HCT116 (cell line): ENCODE results near the gene RPTOR. TPM values are rescaled to one million over a fixed set of nuclear protein-coding genes. Genes with fewer than 3 reads are reported as not detected.

Experiments
- ATAC-seq: fragments of 200-7000 bp; cut with Tn5 transposase; 2 replicates; pipeline ENCODE4 v1.9.1; 2020; ENCODE audit warnings: mild to moderate bottlenecking, moderate library complexity
- BruUV-seq: library from RNA; stranded (reverse); fragments of 400-500 nt; replicated peaks from 2 replicates; lab custom pipeline; 2021; lab: Mats Ljungman, UMichigan
- CTCF ChIA-PET: fragments of 300-600 bp; sonication (Branson Sonifier 250); formaldehyde crosslinking; loops from one replicate; lab custom pipeline; 2021; ENCODE audit warnings: antibody characterized with exemption; lab: Charles Lee
- POLR2A ChIA-PET: fragments of 300-600, 350-600 bp; sonication (Branson Sonifier 250); formaldehyde crosslinking; loops from one replicate; lab custom pipeline; 2021; ENCODE audit warnings: antibody characterized with exemption; lab: Charles Lee
- RAD21 ChIA-PET, 2 experiments: fragments of 300-600 bp; sonication (Branson Sonifier 250); formaldehyde crosslinking; loops; one replicate each; lab custom pipeline; 2023; ENCODE audit warnings: low total read pairs in 2 of 2; ENCODE audit not compliant: uncharacterized antibody in 2 of 2, unreplicated experiment in 2 of 2, low non-redundant PET in 1 of 2; lab: Charles Lee
- DNase-seq: peaks from one replicate; pipeline ENCODE4 v3.0.0-alpha.2; 2010; ENCODE audit warnings: low read depth, low spot score
- H2AFZ ChIP-seq: fragments of 200-600 bp; shearing (Covaris generic), sonication (generic); 2 replicates; pipeline ENCODE4 v1.6.1; 2017; ENCODE audit warnings: low read depth, mixed run types, mixed read lengths, antibody characterized with exemption, low read length; ENCODE audit not compliant: poor library complexity, severe bottlenecking
- H3K27ac ChIP-seq: 2 replicates; pipeline ENCODE4 v1.5.1; 2012; ENCODE audit warnings: low read depth, low read length
- H3K27me3 ChIP-seq: fragments of 200-600 bp; sonication (generic); 2 replicates; pipeline ENCODE4 v1.6.1; 2016; ENCODE audit warnings: mixed run types, low read length, mixed read lengths; ENCODE audit not compliant: insufficient read depth
- H3K36me3 ChIP-seq, 2 experiments: fragments of 200-500 bp in 1 of 2; fragments of 200-600 bp in 1 of 2; sonication (Bioruptor generic) in 1 of 2; sonication (generic) in 1 of 2; 2 replicates each; pipeline versions ENCODE4 v1.5.1 to v1.6.1; 2014 to 2016; ENCODE audit warnings: low read length in 2 of 2, inconsistent platforms in 1 of 2, mixed read lengths in 1 of 2, mixed run types in 1 of 2; ENCODE audit not compliant: insufficient read depth in 2 of 2, control insufficient read depth in 1 of 2
- H3K4me1 ChIP-seq, 2 experiments: fragments of 200-600 bp in 1 of 2; sonication (generic) in 1 of 2; 2 replicates each; pipeline versions ENCODE4 v1.5.1 to v1.6.1; 2012 to 2017; ENCODE audit warnings: low read length in 2 of 2, inconsistent platforms in 1 of 2, mild to moderate bottlenecking in 1 of 2, mixed read lengths in 1 of 2, mixed run types in 1 of 2, moderate library complexity in 1 of 2; ENCODE audit not compliant: insufficient read depth in 2 of 2, control insufficient read depth in 1 of 2
- H3K4me2 ChIP-seq: fragments of 200-600 bp; sonication (generic); 2 replicates; pipeline ENCODE4 v1.6.1; 2017; ENCODE audit warnings: mixed run types, low read length, mixed read lengths
- H3K4me3 ChIP-seq, 2 experiments: fragments of 200-600 bp in 1 of 2; sonication (generic) in 1 of 2; replicated peaks in 1 of 2; 2 replicates each; pipeline ENCODE4 v1.5.1; 2011 to 2016; ENCODE audit warnings: low read length in 2 of 2, control low read depth in 1 of 2, low read depth in 1 of 2, mild to moderate bottlenecking in 1 of 2, mixed read lengths in 1 of 2, mixed run types in 1 of 2
- H3K79me2 ChIP-seq: fragments of 200-600 bp; sonication (generic); 2 replicates; pipeline ENCODE4 v1.6.1; 2017; ENCODE audit warnings: mild to moderate bottlenecking, mixed run types, low read length, moderate library complexity, mixed read lengths; ENCODE audit not compliant: insufficient read depth
- H3K9ac ChIP-seq: fragments of 200-600 bp; sonication (generic); 2 replicates; pipeline ENCODE4 v1.6.1; 2016; ENCODE audit warnings: low read length, mixed read lengths
- H3K9me2 ChIP-seq: fragments of 200-600 bp; sonication (generic), shearing (Covaris generic); 2 replicates; pipeline ENCODE4 v1.6.1; 2017; ENCODE audit warnings: mixed run types, mild to moderate bottlenecking, moderate library complexity; ENCODE audit not compliant: insufficient read depth
- H3K9me3 ChIP-seq, 2 experiments: fragments of 200-500 bp in 1 of 2; fragments of 200-600 bp in 1 of 2; sonication (Bioruptor generic) in 1 of 2; sonication (generic) in 1 of 2; 2 replicates each; pipeline ENCODE4 v1.6.1; 2014 to 2017; ENCODE audit warnings: low read length in 2 of 2, mixed read lengths in 2 of 2, inconsistent platforms in 1 of 2, low read depth in 1 of 2, mild to moderate bottlenecking in 1 of 2, mixed run types in 1 of 2, moderate library complexity in 1 of 2; ENCODE audit not compliant: control insufficient read depth in 1 of 2, insufficient read depth in 1 of 2
- H4K20me1 ChIP-seq: fragments of 200-600 bp; sonication (generic), shearing (Covaris generic); 2 replicates; pipeline ENCODE4 v1.6.1; 2017; ENCODE audit warnings: mixed run types, mild to moderate bottlenecking, moderate library complexity; ENCODE audit not compliant: insufficient read depth
- ATF3 ChIP-seq: IDR thresholded peaks from 2 replicates; pipeline ENCODE4 v1.6.1; 2012
- CBX3 ChIP-seq: IDR thresholded peaks from 2 replicates; pipeline ENCODE4 v1.6.1; 2012; ENCODE audit warnings: low read depth
- CEBPB ChIP-seq: IDR thresholded peaks from 2 replicates; pipeline ENCODE4 v1.6.1; 2012; ENCODE audit warnings: low read depth
- ELF1 ChIP-seq: IDR thresholded peaks from 2 replicates; pipeline ENCODE4 v1.6.1; 2012; ENCODE audit warnings: low read depth, borderline replicate concordance
- EZH2 ChIP-seq: fragments of 200-600 bp; sonication (generic); IDR thresholded peaks from 2 replicates; pipeline ENCODE4 v1.6.1; 2017; ENCODE audit warnings: antibody characterized with exemption, mixed run types
- REST ChIP-seq: IDR thresholded peaks from 2 replicates; pipeline ENCODE4 v1.6.1; 2012; ENCODE audit warnings: low read depth
- SP1 ChIP-seq: IDR thresholded peaks from 2 replicates; pipeline ENCODE4 v1.6.1; 2012; ENCODE audit warnings: low read depth
- YY1 ChIP-seq: IDR thresholded peaks from 2 replicates; pipeline ENCODE4 v1.6.1; 2011; ENCODE audit warnings: low read length, low read depth, moderate library complexity, mild to moderate bottlenecking; ENCODE audit not compliant: insufficient replicate concordance; ENCODE audit errors: extremely low read depth
- intact Hi-C: fragments of 100-400 bp; cut with micrococcal nuclease; formaldehyde crosslinking; loops from 2 replicates; pipeline ENCODE4 v1.10.0; 2022
- total RNA-seq: library from RNA; stranded (reverse); gene quantifications from one replicate; pipeline ENCODE4 v1.2.1, GENCODE V29; 2021; ENCODE audit not compliant: unreplicated experiment
- TF ChIP-seq, protein P1 (sequence below), 3 experiments: fragments of 200-600 bp in 1 of 3; sonication (generic) in 1 of 3; IDR thresholded peaks in 2 of 3; conservative IDR thresholded peaks in 1 of 3; 2 replicates each; pipeline ENCODE4 v1.5.1; 2012 to 2017; ENCODE audit warnings: low read depth in 2 of 3, low read length in 2 of 3, antibody characterized with exemption in 1 of 3, borderline replicate concordance in 1 of 3, control low read depth in 1 of 3, mild to moderate bottlenecking in 1 of 3, mixed read lengths in 1 of 3, mixed run types in 1 of 3, moderate library complexity in 1 of 3; ENCODE audit not compliant: insufficient read depth in 1 of 3
- TF ChIP-seq, protein P2 (sequence below): IDR thresholded peaks from 2 replicates; pipeline ENCODE4 v1.6.1; 2012
- TF ChIP-seq, protein P3 (sequence below): IDR thresholded peaks from 2 replicates; pipeline ENCODE4 v1.6.1; 2011; ENCODE audit warnings: mild to moderate bottlenecking, low read length, moderate library complexity; ENCODE audit not compliant: insufficient replicate concordance; ENCODE audit errors: extremely low read depth

RPTOR gene
- total RNA-seq, 1 experiment from 2014 or later = 69.5 TPM

GRCh38 chr17:80936218-80936617, 391.6 kb downstream of the RPTOR start:
- Histone ChIP-seq H3K9me2 (no peaks in the 10 kb centered on the region), H3K4me2 (no peak overlapping the region), H3K9me3 (no peaks in the 10 kb centered on the region), H3K4me3 (no peak overlapping the region), H3K9ac (no peak overlapping the region), H2AFZ (no peak overlapping the region), H3K79me2 (no peaks in the 10 kb centered on the region), H3K27ac (no peak overlapping the region), H3K4me1 (peaks cover 0 to 6% of the 10 kb centered on the region in 2 experiments; a peak in 2 of 4 replicates), H3K27me3 (no peaks in the 10 kb centered on the region), H4K20me1 (no peaks in the 10 kb centered on the region), H3K36me3 (peaks cover 4% of the 10 kb centered on the region in 2 experiments; a peak in 1 of 4 replicates)
- intact Hi-C loops = no loop called here
- BruUV-seq = no TSS peak
- no peak for DNase-seq
- POLR2A ChIA-PET = no interaction called here
- RAD21 ChIA-PET = no interaction called here
- no peak for ATAC-seq
- TF ChIP-seq ELF1 (no peak), CBX3 (no peak), SP1 (no peak)
- TF ChIP-seq, protein P1, sequence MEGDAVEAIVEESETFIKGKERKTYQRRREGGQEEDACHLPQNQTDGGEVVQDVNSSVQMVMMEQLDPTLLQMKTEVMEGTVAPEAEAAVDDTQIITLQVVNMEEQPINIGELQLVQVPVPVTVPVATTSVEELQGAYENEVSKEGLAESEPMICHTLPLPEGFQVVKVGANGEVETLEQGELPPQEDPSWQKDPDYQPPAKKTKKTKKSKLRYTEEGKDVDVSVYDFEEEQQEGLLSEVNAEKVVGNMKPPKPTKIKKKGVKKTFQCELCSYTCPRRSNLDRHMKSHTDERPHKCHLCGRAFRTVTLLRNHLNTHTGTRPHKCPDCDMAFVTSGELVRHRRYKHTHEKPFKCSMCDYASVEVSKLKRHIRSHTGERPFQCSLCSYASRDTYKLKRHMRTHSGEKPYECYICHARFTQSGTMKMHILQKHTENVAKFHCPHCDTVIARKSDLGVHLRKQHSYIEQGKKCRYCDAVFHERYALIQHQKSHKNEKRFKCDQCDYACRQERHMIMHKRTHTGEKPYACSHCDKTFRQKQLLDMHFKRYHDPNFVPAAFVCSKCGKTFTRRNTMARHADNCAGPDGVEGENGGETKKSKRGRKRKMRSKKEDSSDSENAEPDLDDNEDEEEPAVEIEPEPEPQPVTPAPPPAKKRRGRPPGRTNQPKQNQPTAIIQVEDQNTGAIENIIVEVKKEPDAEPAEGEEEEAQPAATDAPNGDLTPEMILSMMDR (IDR thresholded peaks at IDR 0.05 in 2 of 3, conservative IDR thresholded peaks at IDR 0.05 in 1 of 3; ENCODE audit: borderline replicate concordance in 1 of 3, insufficient read depth in 1 of 3, low read depth in 2 of 3, low read length in 2 of 3) = no peak
- TF ChIP-seq, protein P2, sequence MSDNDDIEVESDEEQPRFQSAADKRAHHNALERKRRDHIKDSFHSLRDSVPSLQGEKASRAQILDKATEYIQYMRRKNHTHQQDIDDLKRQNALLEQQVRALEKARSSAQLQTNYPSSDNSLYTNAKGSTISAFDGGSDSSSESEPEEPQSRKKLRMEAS = no peak
- CTCF ChIA-PET = no interaction called here

DNA sequence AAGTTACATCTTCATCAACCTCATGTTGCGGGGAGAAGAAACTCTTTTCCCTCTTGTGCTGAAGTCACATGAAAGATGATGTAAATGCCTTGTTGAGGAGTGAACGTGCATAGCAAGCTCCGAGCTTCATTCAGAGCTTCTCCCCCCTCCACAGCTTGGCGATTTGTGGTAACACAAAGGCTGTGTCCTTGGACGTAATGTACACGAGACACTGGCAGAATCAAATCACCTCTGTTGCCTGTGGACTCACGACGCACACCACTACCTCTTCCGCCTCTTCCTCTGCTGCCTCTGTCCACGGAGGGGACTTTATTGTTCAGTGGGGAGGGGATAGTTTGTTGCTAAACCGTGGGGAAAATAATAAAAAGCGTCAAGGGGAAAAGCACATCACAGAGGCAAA, 392.1 kb downstream of the RPTOR start:
- no peaks in the 10 kb centered on the region for H4K20me1 ChIP-seq
- no peak overlapping the region for H3K27ac ChIP-seq
- no peaks in the 10 kb centered on the region for H3K9me2 ChIP-seq
- intact Hi-C loops = no loop called here
- no peak overlapping the region for H3K4me3 ChIP-seq
- ChIA-PET RAD21 (no interaction called here), CTCF (no interaction called here), POLR2A (no interaction called here)
- H3K4me1 ChIP-seq = peaks cover 0 to under 1% of the 10 kb centered on the region in 2 experiments; a peak in 1 of 4 replicates
- no peak overlapping the region for H2AFZ ChIP-seq
- H3K4me2 ChIP-seq = no peak overlapping the region
- ATAC-seq = no peak
- no peak for DNase-seq
- no peaks in the 10 kb centered on the region for H3K9me3 ChIP-seq
- H3K36me3 ChIP-seq = peaks cover 4% of the 10 kb centered on the region in 2 experiments; a peak in 1 of 4 replicates
- H3K27me3 ChIP-seq = no peaks in the 10 kb centered on the region
- no peak overlapping the region for H3K9ac ChIP-seq
- TF ChIP-seq YY1 = no peak
- TF ChIP-seq ATF3 = no peak
- no peak for TF ChIP-seq EZH2
- TF ChIP-seq REST = no peak
- TF ChIP-seq, protein P3, sequence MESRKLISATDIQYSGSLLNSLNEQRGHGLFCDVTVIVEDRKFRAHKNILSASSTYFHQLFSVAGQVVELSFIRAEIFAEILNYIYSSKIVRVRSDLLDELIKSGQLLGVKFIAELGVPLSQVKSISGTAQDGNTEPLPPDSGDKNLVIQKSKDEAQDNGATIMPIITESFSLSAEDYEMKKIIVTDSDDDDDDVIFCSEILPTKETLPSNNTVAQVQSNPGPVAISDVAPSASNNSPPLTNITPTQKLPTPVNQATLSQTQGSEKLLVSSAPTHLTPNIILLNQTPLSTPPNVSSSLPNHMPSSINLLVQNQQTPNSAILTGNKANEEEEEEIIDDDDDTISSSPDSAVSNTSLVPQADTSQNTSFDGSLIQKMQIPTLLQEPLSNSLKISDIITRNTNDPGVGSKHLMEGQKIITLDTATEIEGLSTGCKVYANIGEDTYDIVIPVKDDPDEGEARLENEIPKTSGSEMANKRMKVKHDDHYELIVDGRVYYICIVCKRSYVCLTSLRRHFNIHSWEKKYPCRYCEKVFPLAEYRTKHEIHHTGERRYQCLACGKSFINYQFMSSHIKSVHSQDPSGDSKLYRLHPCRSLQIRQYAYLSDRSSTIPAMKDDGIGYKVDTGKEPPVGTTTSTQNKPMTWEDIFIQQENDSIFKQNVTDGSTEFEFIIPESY = no peak
- no peak for TF ChIP-seq CEBPB
- no peaks in the 10 kb centered on the region for H3K79me2 ChIP-seq
- BruUV-seq = no TSS peak
